CD14-positive monocyte (primary cell): ENCODE measurements around the gene UGT8. TPM values are rescaled to one million over a fixed set of nuclear protein-coding genes. Genes with fewer than 3 reads are reported as not detected.

Experiments used
- DNase-seq, 3 donors: peaks; one replicate each; pipeline ENCODE4 v3.0.0-alpha.2; 2011 to 2022
- H2AFZ ChIP-seq: 2 replicates; pipeline ENCODE4 v1.6.0; 2012; ENCODE audit warnings: mild to moderate bottlenecking, low read depth, low read length, inconsistent platforms; ENCODE audit not compliant: insufficient read depth, poor library complexity, severe bottlenecking
- H3K27ac ChIP-seq, 2 donors: 1 replicate in 1 of 2; 2 replicates in 1 of 2; pipeline ENCODE4 v1.5.1; 2012 to 2013; ENCODE audit warnings: low read length in 2 of 2, control low read depth in 1 of 2, inconsistent platforms in 1 of 2, low read depth in 1 of 2, mild to moderate bottlenecking in 1 of 2
- H3K27me3 ChIP-seq, 2 donors: one replicate each; pipeline versions ENCODE4 v1.6.0 to v1.6.1; 2011 to 2013; ENCODE audit warnings: low read length in 2 of 2; ENCODE audit not compliant: control insufficient read depth in 2 of 2, insufficient read depth in 2 of 2
- H3K36me3 ChIP-seq, 2 donors: replicated peaks in 1 of 2; 1 replicate in 1 of 2; 2 replicates in 1 of 2; pipeline versions ENCODE4 v1.5.1 to v1.6.1; 2012 to 2013; ENCODE audit warnings: low read length in 2 of 2, control low read depth in 1 of 2, inconsistent platforms in 1 of 2, mild to moderate bottlenecking in 1 of 2; ENCODE audit not compliant: insufficient read depth in 2 of 2, control insufficient read depth in 1 of 2
- H3K4me1 ChIP-seq, 2 donors: 1 replicate in 1 of 2; 2 replicates in 1 of 2; pipeline versions ENCODE4 v1.5.1 to v1.6.1; 2012 to 2013; ENCODE audit warnings: low read length in 2 of 2, control low read depth in 1 of 2, inconsistent platforms in 1 of 2, mild to moderate bottlenecking in 1 of 2, moderate library complexity in 1 of 2; ENCODE audit not compliant: insufficient read depth in 2 of 2, control insufficient read depth in 1 of 2
- H3K4me2 ChIP-seq: replicated peaks from 2 replicates; pipeline ENCODE3; 2012; ENCODE audit warnings: low read length, moderate library complexity, mild to moderate bottlenecking; ENCODE audit not compliant: poor library complexity, severe bottlenecking; ENCODE audit errors: extremely low read depth
- H3K4me3 ChIP-seq, 3 experiments: fragments of 200-600 bp in 1 of 3; sonication (generic) in 1 of 3; replicated peaks in 1 of 3; 1 replicate in 2 of 3; 2 replicates in 1 of 3; pipeline ENCODE4 v1.5.1; 2011 to 2013; ENCODE audit warnings: low read length in 3 of 3, mild to moderate bottlenecking in 3 of 3, control low read depth in 2 of 3, low read depth in 2 of 3, inconsistent platforms in 1 of 3, moderate library complexity in 1 of 3
- H3K79me2 ChIP-seq: 2 replicates; pipeline ENCODE4 v1.6.0; 2012; ENCODE audit warnings: mild to moderate bottlenecking, control low read depth, inconsistent platforms, low read length, moderate library complexity; ENCODE audit not compliant: insufficient read depth
- H3K9ac ChIP-seq: 2 replicates; pipeline ENCODE4 v1.6.0; 2017; ENCODE audit warnings: low read length, mild to moderate bottlenecking; ENCODE audit not compliant: insufficient read depth, poor library complexity, severe bottlenecking
- H3K9me3 ChIP-seq, 2 donors: replicated peaks in 1 of 2; 1 replicate in 1 of 2; 2 replicates in 1 of 2; pipeline versions ENCODE4 v1.5.1 to v1.6.1; 2012 to 2013; ENCODE audit warnings: low read length in 2 of 2, control low read depth in 1 of 2; ENCODE audit not compliant: control insufficient read depth in 1 of 2, insufficient read depth in 1 of 2
- H4K20me1 ChIP-seq: 2 replicates; pipeline ENCODE4 v1.6.0; 2012; ENCODE audit warnings: mild to moderate bottlenecking, low read length, control low read depth, moderate library complexity; ENCODE audit not compliant: insufficient read depth
- H3K27ac Mint-ChIP-seq, 7 donors: one replicate each; pipeline ENCODE4 v1.8.0; 2020; ENCODE audit warnings: mild to moderate bottlenecking in 7 of 7, mixed read lengths in 7 of 7, moderate library complexity in 6 of 7, inconsistent platforms in 2 of 7
- H3K27me3 Mint-ChIP-seq, 3 donors: one replicate each; pipeline ENCODE4 v1.8.0; 2021 to 2022; ENCODE audit warnings: low read depth in 3 of 3, mild to moderate bottlenecking in 3 of 3, mixed read lengths in 3 of 3, moderate library complexity in 3 of 3, inconsistent platforms in 1 of 3
- H3K36me3 Mint-ChIP-seq, 2 donors: one replicate each; pipeline ENCODE4 v1.8.0; 2020; ENCODE audit warnings: mixed read lengths in 2 of 2, inconsistent platforms in 1 of 2, mild to moderate bottlenecking in 1 of 2
- H3K4me1 Mint-ChIP-seq: one replicate; pipeline ENCODE4 v1.8.0; 2020; ENCODE audit warnings: mild to moderate bottlenecking, mixed read lengths
- H3K4me3 Mint-ChIP-seq, 2 donors: one replicate each; pipeline ENCODE4 v1.8.0; 2020; ENCODE audit warnings: mild to moderate bottlenecking in 2 of 2, mixed read lengths in 2 of 2, moderate library complexity in 1 of 2
- H3K9me3 Mint-ChIP-seq, 7 donors: one replicate each; pipeline ENCODE4 v1.8.0; 2020 to 2022; ENCODE audit warnings: mixed read lengths in 7 of 7, mild to moderate bottlenecking in 6 of 7, moderate library complexity in 6 of 7, inconsistent platforms in 2 of 7
- WGBS: methylation state at CpG from one replicate; pipeline ENCODE4 v1.1.5; 2013; ENCODE audit warnings: missing lambda C conversion rate; ENCODE audit not compliant: insufficient coverage; 5-methylcytosine and 5-hydroxymethylcytosine counted together
- intact Hi-C, 2 donors: fragments of 100-400 bp; cut with micrococcal nuclease; formaldehyde crosslinking; loops; one replicate each; pipeline versions ENCODE4 v1.15.0 to v1.15.1; 2023
- polyA plus RNA-seq, 3 donors: library from polyadenylated mRNA; depleted of rRNA in 1 of 3; unstranded in 2 of 3; stranded (reverse) in 1 of 3; fragments of 300-500 nt in 2 of 3; fragments of >200 nt in 1 of 3; fragmentation: Illumina TruSeq in 2 of 3; gene quantifications; 1 replicate in 2 of 3; 2 replicates in 1 of 3; pipeline ENCODE4 v1.2.3, GENCODE V29; 2012 to 2021
- TF ChIP-seq, protein P1 (sequence below): fragments of 200-600 bp; IDR thresholded peaks from one replicate; pipeline ENCODE4 v1.8.0; 2022; ENCODE audit warnings: antibody characterized with exemption, mild to moderate bottlenecking

The UGT8 gene
- polyA plus RNA-seq, 3 donors, result not detected

DNA sequence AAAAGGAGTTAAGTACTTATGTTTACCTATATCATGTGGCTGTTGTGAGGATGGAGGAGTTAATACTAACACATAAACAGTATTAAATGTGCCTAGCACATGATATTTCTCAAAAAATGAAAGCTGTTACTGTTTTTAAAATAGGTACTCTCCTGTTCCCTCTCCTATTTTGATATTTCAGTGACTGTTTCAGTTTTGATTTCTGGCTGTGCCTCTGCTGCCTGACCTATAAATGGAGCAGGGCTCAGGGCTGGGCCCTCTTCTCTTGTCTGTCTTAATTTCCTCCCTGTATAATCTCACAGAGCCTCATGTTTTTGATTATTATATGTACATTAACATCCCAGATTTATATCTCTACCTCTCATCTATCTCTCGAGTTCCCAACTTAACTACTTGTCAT lies 93.3 kb downstream of the UGT8 start:
- no CpG with 5 or more reads among the region's 1 CpG for WGBS
- Mint-ChIP-seq H3K4me1 (no peaks in the 10 kb centered on the region), H3K9me3 (no peaks in the 10 kb centered on the region), H3K27ac (no peak overlapping the region), H3K4me3 (no peak overlapping the region), H3K36me3 (no peaks in the 10 kb centered on the region), H3K27me3 (no peaks in the 10 kb centered on the region)
- DNase-seq, result no peak
- H3K4me1 ChIP-seq, result no peaks in the 10 kb centered on the region
- TF ChIP-seq, protein P1, sequence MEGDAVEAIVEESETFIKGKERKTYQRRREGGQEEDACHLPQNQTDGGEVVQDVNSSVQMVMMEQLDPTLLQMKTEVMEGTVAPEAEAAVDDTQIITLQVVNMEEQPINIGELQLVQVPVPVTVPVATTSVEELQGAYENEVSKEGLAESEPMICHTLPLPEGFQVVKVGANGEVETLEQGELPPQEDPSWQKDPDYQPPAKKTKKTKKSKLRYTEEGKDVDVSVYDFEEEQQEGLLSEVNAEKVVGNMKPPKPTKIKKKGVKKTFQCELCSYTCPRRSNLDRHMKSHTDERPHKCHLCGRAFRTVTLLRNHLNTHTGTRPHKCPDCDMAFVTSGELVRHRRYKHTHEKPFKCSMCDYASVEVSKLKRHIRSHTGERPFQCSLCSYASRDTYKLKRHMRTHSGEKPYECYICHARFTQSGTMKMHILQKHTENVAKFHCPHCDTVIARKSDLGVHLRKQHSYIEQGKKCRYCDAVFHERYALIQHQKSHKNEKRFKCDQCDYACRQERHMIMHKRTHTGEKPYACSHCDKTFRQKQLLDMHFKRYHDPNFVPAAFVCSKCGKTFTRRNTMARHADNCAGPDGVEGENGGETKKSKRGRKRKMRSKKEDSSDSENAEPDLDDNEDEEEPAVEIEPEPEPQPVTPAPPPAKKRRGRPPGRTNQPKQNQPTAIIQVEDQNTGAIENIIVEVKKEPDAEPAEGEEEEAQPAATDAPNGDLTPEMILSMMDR, result no peak
- intact Hi-C loops, result loop anchor here in 1 of 2 donors (10.0 kb wide), 1 partner anchor 1297 kb away; no protein-coding TSS in a partner anchor
- H3K36me3 ChIP-seq, result no peaks in the 10 kb centered on the region
- no peak overlapping the region for H2AFZ ChIP-seq
- no peak overlapping the region for H3K4me3 ChIP-seq
- no peak overlapping the region for H3K9ac ChIP-seq
- H3K4me2 ChIP-seq, result no peak overlapping the region
- no peaks in the 10 kb centered on the region for H3K79me2 ChIP-seq
- H3K27ac ChIP-seq, result no peak overlapping the region
- no peaks in the 10 kb centered on the region for H4K20me1 ChIP-seq
- H3K9me3 ChIP-seq, result no peaks in the 10 kb centered on the region
- H3K27me3 ChIP-seq, result no peaks in the 10 kb centered on the region

DNA sequence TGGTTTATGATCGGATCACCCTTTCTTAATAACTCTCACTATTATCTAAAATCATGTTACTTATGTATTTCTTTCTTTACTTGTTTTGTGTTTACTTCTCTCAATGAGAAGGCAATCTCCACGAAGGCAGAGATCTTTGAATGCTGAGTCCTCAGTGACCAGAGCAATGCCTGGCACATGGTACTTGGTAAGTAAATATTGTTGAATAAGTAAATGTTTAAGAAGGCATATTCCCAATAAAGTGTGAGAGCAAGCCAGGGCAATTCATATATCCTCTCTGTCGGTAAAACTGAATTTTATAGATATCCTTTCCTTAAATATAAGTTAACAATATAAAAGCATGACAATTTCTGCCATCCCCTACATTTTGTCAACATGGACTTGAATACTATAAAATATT lies 94.4 kb downstream of the UGT8 start:
- no peaks in the 10 kb centered on the region for H3K4me1 Mint-ChIP-seq
- no peak overlapping the region for H3K27ac ChIP-seq
- H3K36me3 ChIP-seq, result no peaks in the 10 kb centered on the region
- no peaks in the 10 kb centered on the region for H3K9me3 ChIP-seq
- H3K27me3 ChIP-seq, result no peaks in the 10 kb centered on the region
- no peak overlapping the region for H3K4me3 ChIP-seq
- intact Hi-C loops, result loop anchor here in 1 of 2 donors (10.0 kb wide), 1 partner anchor 1298 kb away; no protein-coding TSS in a partner anchor
- H3K27ac Mint-ChIP-seq, result no peak overlapping the region
- TF ChIP-seq, protein P1, result no peak
- WGBS, result no CpG with 5 or more reads among the region's 3 CpGs
- H3K4me3 Mint-ChIP-seq, result no peak overlapping the region
- DNase-seq, result no peak
- no peaks in the 10 kb centered on the region for H3K9me3 Mint-ChIP-seq
- H3K4me2 ChIP-seq, result no peak overlapping the region
- H4K20me1 ChIP-seq, result no peaks in the 10 kb centered on the region
- no peaks in the 10 kb centered on the region for H3K36me3 Mint-ChIP-seq
- no peaks in the 10 kb centered on the region for H3K4me1 ChIP-seq
- no peak overlapping the region for H3K9ac ChIP-seq
- H2AFZ ChIP-seq, result no peak overlapping the region
- no peaks in the 10 kb centered on the region for H3K79me2 ChIP-seq
- no peaks in the 10 kb centered on the region for H3K27me3 Mint-ChIP-seq
